DMS53 treated with DMSO at 0.1 percent for 48 hours (cell line): ENCODE data around the gene DEPDC5.

Experiments
- DNase-seq: peaks from one replicate; lab custom pipeline; 2025; ENCODE audit not compliant: unreplicated experiment; lab: John Stamatoyannopoulos, UW

The DEPDC5 gene

GRCh38 chr22:31944700-31945442, 191.1 kb downstream of the DEPDC5 start:
- no peak for DNase-seq

GRCh38 chr22:31945443-31945855, 191.6 kb downstream of the DEPDC5 start:
- no peak for DNase-seq

- no peak for DNase-seq
These were observed 192.3 kb downstream of the DEPDC5 start for GRCh38 chr22:31945971-31946680.

- DNase-seq, result no peak
These were observed 193.5 kb downstream of the DEPDC5 start for GRCh38 chr22:31947296-31947695.

- DNase-seq, result no peak
These were observed 194.2 kb downstream of the DEPDC5 start for GRCh38 chr22:31948002-31948401.

GRCh38 chr22:31950226-31950625, 196.4 kb downstream of the DEPDC5 start:
- DNase-seq, result no peak

- DNase-seq, result no peak
These were observed 197.6 kb downstream of the DEPDC5 start for GRCh38 chr22:31951194-31952093.

GRCh38 chr22:31952094-31952401, 198.2 kb downstream of the DEPDC5 start:
- DNase-seq, result no peak

- no peak for DNase-seq
These were observed 198.7 kb downstream of the DEPDC5 start for GRCh38 chr22:31952472-31952871.

GRCh38 chr22:31953261-31953660, 199.4 kb downstream of the DEPDC5 start:
- no peak for DNase-seq

GRCh38 chr22:31954535-31955523, 201.0 kb downstream of the DEPDC5 start:
- DNase-seq, result no peak

GRCh38 chr22:31956360-31956759, 202.5 kb downstream of the DEPDC5 start:
- DNase-seq, result no peak
